Measurements from ENCODE around the gene SHC3. TPM values are rescaled to one million over a fixed set of nuclear protein-coding genes. Genes with fewer than 3 reads are reported as not detected.

SHC3 gene
- total RNA-seq, 1 donor from 2014 or later, result 0.96 TPM

GRCh38 chr9:89191004-89191403, 12.4 kb upstream of the SHC3 start:
- intact Hi-C loops (cut with micrococcal nuclease), result no loop called here
- Histone ChIP-seq H3K4me3 (no peak overlapping the region), H3K36me3 (no peaks in the 10 kb centered on the region), H3K27ac (replicated peaks) (no peak overlapping the region), H3K4me1 (no peaks in the 10 kb centered on the region), H3K9me3 (replicated peaks) (peaks cover 31% of the 10 kb centered on the region), H3K27me3 (ENCODE audit: low read depth) (no peaks in the 10 kb centered on the region)
- TF ChIP-seq, protein P1, sequence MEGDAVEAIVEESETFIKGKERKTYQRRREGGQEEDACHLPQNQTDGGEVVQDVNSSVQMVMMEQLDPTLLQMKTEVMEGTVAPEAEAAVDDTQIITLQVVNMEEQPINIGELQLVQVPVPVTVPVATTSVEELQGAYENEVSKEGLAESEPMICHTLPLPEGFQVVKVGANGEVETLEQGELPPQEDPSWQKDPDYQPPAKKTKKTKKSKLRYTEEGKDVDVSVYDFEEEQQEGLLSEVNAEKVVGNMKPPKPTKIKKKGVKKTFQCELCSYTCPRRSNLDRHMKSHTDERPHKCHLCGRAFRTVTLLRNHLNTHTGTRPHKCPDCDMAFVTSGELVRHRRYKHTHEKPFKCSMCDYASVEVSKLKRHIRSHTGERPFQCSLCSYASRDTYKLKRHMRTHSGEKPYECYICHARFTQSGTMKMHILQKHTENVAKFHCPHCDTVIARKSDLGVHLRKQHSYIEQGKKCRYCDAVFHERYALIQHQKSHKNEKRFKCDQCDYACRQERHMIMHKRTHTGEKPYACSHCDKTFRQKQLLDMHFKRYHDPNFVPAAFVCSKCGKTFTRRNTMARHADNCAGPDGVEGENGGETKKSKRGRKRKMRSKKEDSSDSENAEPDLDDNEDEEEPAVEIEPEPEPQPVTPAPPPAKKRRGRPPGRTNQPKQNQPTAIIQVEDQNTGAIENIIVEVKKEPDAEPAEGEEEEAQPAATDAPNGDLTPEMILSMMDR (IDR thresholded peaks at IDR 0.05; ENCODE audit: borderline replicate concordance), result no peak
- DNase-seq, result no peak

GRCh38 chr9:89189215-89189614, 10.6 kb upstream of the SHC3 start:
- TF ChIP-seq, protein P1 (IDR thresholded peaks at IDR 0.05; ENCODE audit: borderline replicate concordance), result no peak
- H3K27ac ChIP-seq (replicated peaks), result no peak overlapping the region
- DNase-seq, result no peak
- H3K9me3 ChIP-seq (replicated peaks), result peaks cover 28% of the 10 kb centered on the region
- no peaks in the 10 kb centered on the region for H3K27me3 ChIP-seq (ENCODE audit: low read depth)
- no peaks in the 10 kb centered on the region for H3K4me1 ChIP-seq
- intact Hi-C loops (cut with micrococcal nuclease), result no loop called here
- H3K36me3 ChIP-seq, result no peaks in the 10 kb centered on the region
- no peak overlapping the region for H3K4me3 ChIP-seq

- Histone ChIP-seq H3K36me3 (no peaks in the 10 kb centered on the region), H3K27ac (replicated peaks) (no peak overlapping the region), H3K4me1 (no peaks in the 10 kb centered on the region), H3K27me3 (ENCODE audit: low read depth) (no peaks in the 10 kb centered on the region), H3K9me3 (replicated peaks) (peaks cover 15% of the 10 kb centered on the region), H3K4me3 (no peak overlapping the region)
- TF ChIP-seq, protein P1 (IDR thresholded peaks at IDR 0.05; ENCODE audit: borderline replicate concordance), result no peak
- DNase-seq, result no peak
- intact Hi-C loops (cut with micrococcal nuclease), result no loop called here
Measured at GRCh38 chr9:89187950-89188349, 9.3 kb upstream of the SHC3 start.

- Histone ChIP-seq H3K27me3 (ENCODE audit: low read depth) (no peaks in the 10 kb centered on the region), H3K4me1 (no peaks in the 10 kb centered on the region), H3K9me3 (replicated peaks) (peaks cover 11% of the 10 kb centered on the region), H3K36me3 (no peaks in the 10 kb centered on the region), H3K4me3 (no peak overlapping the region), H3K27ac (replicated peaks) (no peak overlapping the region)
- TF ChIP-seq, protein P1 (IDR thresholded peaks at IDR 0.05; ENCODE audit: borderline replicate concordance), result no peak
- no peak for DNase-seq
- intact Hi-C loops (cut with micrococcal nuclease), result no loop called here
Measured at GRCh38 chr9:89187541-89187940, 8.9 kb upstream of the SHC3 start.

- TF ChIP-seq, protein P1 (IDR thresholded peaks at IDR 0.05; ENCODE audit: borderline replicate concordance), result no peak
- Histone ChIP-seq H3K9me3 (replicated peaks) (peaks cover 5% of the 10 kb centered on the region), H3K27ac (replicated peaks) (no peak overlapping the region), H3K4me1 (no peaks in the 10 kb centered on the region), H3K27me3 (ENCODE audit: low read depth) (no peaks in the 10 kb centered on the region), H3K36me3 (no peaks in the 10 kb centered on the region), H3K4me3 (no peak overlapping the region)
- DNase-seq, result no peak
- intact Hi-C loops (cut with micrococcal nuclease), result no loop called here
Measured at GRCh38 chr9:89186960-89187359, 8.3 kb upstream of the SHC3 start.

- no peak for DNase-seq
- no peaks in the 10 kb centered on the region for H3K9me3 ChIP-seq (replicated peaks)
- no peaks in the 10 kb centered on the region for H3K36me3 ChIP-seq
- no peaks in the 10 kb centered on the region for H3K27me3 ChIP-seq (ENCODE audit: low read depth)
- H3K4me1 ChIP-seq, result peaks cover 3% of the 10 kb centered on the region
- intact Hi-C loops (cut with micrococcal nuclease), result no loop called here
- no peak overlapping the region for H3K4me3 ChIP-seq
- H3K27ac ChIP-seq (replicated peaks), result no peak overlapping the region
- TF ChIP-seq, protein P1 (IDR thresholded peaks at IDR 0.05; ENCODE audit: borderline replicate concordance), result no peak
Measured at GRCh38 chr9:89185980-89186379, 7.4 kb upstream of the SHC3 start.
